ENCODE measurements around the gene PLAU.
"Not testable (repeated sequence)": the region's sequence is repeated elsewhere in the genome, so short reads cannot be mapped to it uniquely, and the experiment has no call there.

Gene PLAU

GRCh38 chr10:73897693-73898092 is 13.2 kb upstream of the PLAU start:
- DNase-seq (ENCODE audit: low read depth in 2 of 2): no peak

GRCh38 chr10:73898730-73899410 is 12.1 kb upstream of the PLAU start:
- DNase-seq (ENCODE audit: low read depth in 2 of 2): no peak

- DNase-seq (ENCODE audit: low read depth in 2 of 2): no peak
Measured at GRCh38 chr10:73899423-73899822, 11.5 kb upstream of the PLAU start.

GRCh38 chr10:73900064-73900463 is 10.9 kb upstream of the PLAU start:
- no peak for DNase-seq (ENCODE audit: low read depth in 2 of 2)

GRCh38 chr10:73901261-73901660 is 9.7 kb upstream of the PLAU start:
- no peak for DNase-seq (ENCODE audit: low read depth in 2 of 2)

GRCh38 chr10:73902351-73902750 is 8.6 kb upstream of the PLAU start:
- no peak for DNase-seq (ENCODE audit: low read depth in 2 of 2)

- no peak for DNase-seq (ENCODE audit: low read depth in 2 of 2)
Measured at GRCh38 chr10:73905256-73906020, 5.5 kb upstream of the PLAU start.

- no peak for DNase-seq (ENCODE audit: low read depth in 2 of 2)
Measured at GRCh38 chr10:73906524-73907447, 4.1 kb upstream of the PLAU start.

- no peak for DNase-seq (ENCODE audit: low read depth in 2 of 2)
Measured at GRCh38 chr10:73907841-73908517, 3.0 kb upstream of the PLAU start.

GRCh38 chr10:73908853-73909539 is 1.9 kb upstream of the PLAU start:
- DNase-seq (ENCODE audit: low read depth in 2 of 2): peak in 1 of 2 experiments; percentile 56

- DNase-seq (ENCODE audit: low read depth in 2 of 2): no peak
Measured at GRCh38 chr10:73909540-73910115, 1.3 kb upstream of the PLAU start.

- DNase-seq (ENCODE audit: low read depth in 2 of 2): no peak
Measured at GRCh38 chr10:73910401-73910763, 550 bp upstream of the PLAU start.

- DNase-seq (ENCODE audit: low read depth in 2 of 2): no peak
Measured at GRCh38 chr10:73911553-73912004, 647 bp downstream of the PLAU start.

- DNase-seq (ENCODE audit: low read depth in 2 of 2): no peak
Measured at GRCh38 chr10:73914036-73914435, 3.1 kb downstream of the PLAU start.

- DNase-seq (ENCODE audit: low read depth in 2 of 2): no peak
Measured at GRCh38 chr10:73915206-73915851, 4.4 kb downstream of the PLAU start.

GRCh38 chr10:73916761-73917470 is 6.0 kb downstream of the PLAU start:
- no peak for DNase-seq (ENCODE audit: low read depth in 2 of 2)

GRCh38 chr10:73917566-73918305 is 6.8 kb downstream of the PLAU start:
- DNase-seq (ENCODE audit: low read depth in 2 of 2): no peak

GRCh38 chr10:73919481-73919880 is 8.5 kb downstream of the PLAU start:
- not testable (repeated sequence) for DNase-seq (ENCODE audit: low read depth in 2 of 2)

GRCh38 chr10:73920089-73920488 is 9.2 kb downstream of the PLAU start:
- no peak for DNase-seq (ENCODE audit: low read depth in 2 of 2)
